ENCODE measurements around the gene GPR160. TPM values are rescaled to one million over a fixed set of nuclear protein-coding genes. Genes with fewer than 3 reads are reported as not detected.

GPR160 gene
- total RNA-seq, 1 donor from 2014 or later: 6.0 TPM

- no peak overlapping the region for H3K27ac Mint-ChIP-seq
- Histone ChIP-seq H4K20me1 (ENCODE audit: low read depth) (no peaks in the 10 kb centered on the region), H2AFZ (replicated peaks) (no peak overlapping the region), H3K36me3 (peaks cover 39% of the 10 kb centered on the region), H3F3A (ENCODE audit: low read depth) (no peaks in the 10 kb centered on the region), H3K79me2 (ENCODE audit: low read depth) (no peaks in the 10 kb centered on the region), H3K9me3 (ENCODE audit: low read depth) (no peaks in the 10 kb centered on the region), H3K9ac (no peak overlapping the region), H3K4me2 (no peak overlapping the region), H3K27ac (no peak overlapping the region), H3K4me1 (no peaks in the 10 kb centered on the region), H3K27me3 (no peaks in the 10 kb centered on the region), H3K4me3 (no peak overlapping the region)
- H3K4me3 Mint-ChIP-seq: no peak overlapping the region
- no peaks in the 10 kb centered on the region for H3K27me3 Mint-ChIP-seq (ENCODE audit: insufficient read depth, low read depth)
- no peaks in the 10 kb centered on the region for H3K4me1 Mint-ChIP-seq
- peaks cover 15% of the 10 kb centered on the region for H3K36me3 Mint-ChIP-seq
- TF ChIP-seq EZH2phosphoT487 (IDR thresholded peaks at IDR 0.05): no peak
- no peak for TF ChIP-seq EZH2 (IDR thresholded peaks at IDR 0.05)
- TF ChIP-seq CTCF (IDR thresholded peaks at IDR 0.05): no peak
- no peaks in the 10 kb centered on the region for H3K9me3 Mint-ChIP-seq
- no peak for DNase-seq (ENCODE audit: low spot score)
These were observed 63.1 kb downstream of the GPR160 start for GRCh38 chr3:170100944-170101343.

DNA sequence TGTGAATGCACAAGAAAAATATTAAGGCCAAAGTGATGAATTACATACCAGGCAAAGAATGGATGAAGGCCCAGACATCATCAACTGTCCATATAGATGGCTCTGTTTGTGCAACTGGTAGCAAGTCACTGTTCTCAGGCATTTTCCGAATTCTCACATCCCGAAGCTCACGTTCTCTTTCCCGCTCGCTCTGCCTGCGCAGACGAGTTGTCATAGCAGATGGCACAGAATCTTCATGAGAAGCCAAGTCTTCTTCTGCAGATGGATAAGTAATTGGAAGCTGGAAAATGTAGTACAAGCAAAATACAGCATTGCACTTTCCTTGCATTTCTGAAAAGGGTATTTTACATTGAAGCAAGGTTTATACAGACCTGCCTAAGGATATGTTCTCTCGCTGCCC is 64.6 kb downstream of the GPR160 start:
- TF ChIP-seq EZH2 (IDR thresholded peaks at IDR 0.05): no peak
- TF ChIP-seq EZH2phosphoT487 (IDR thresholded peaks at IDR 0.05): no peak
- no peak for TF ChIP-seq CTCF (IDR thresholded peaks at IDR 0.05)
- H3K27ac ChIP-seq: no peak overlapping the region

DNA sequence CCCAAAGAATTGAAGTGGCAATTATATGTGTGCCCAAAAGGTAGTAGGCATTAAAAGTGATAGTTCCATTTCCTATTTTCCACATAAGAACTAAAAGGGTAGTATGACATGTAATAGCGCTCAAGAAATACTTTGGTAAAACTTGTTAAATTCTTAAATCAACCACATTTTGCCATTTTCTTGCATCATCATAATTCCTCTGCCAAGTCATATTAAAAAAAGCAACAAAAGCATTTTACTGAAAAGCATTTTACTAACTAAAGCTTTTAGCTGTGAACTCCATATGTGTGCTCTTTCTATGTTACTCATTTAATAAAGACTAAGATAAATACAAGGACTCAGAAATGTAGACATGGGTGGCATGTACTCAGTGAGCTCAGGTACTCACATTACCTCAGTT is 70.1 kb downstream of the GPR160 start:
- TF ChIP-seq EZH2phosphoT487 (IDR thresholded peaks at IDR 0.05) (no peak), EZH2 (IDR thresholded peaks at IDR 0.05) (no peak), CTCF (IDR thresholded peaks at IDR 0.05) (no peak)
- H3K4me1 Mint-ChIP-seq: no peaks in the 10 kb centered on the region
- no peaks in the 10 kb centered on the region for H3K4me1 ChIP-seq
- no peak overlapping the region for H2AFZ ChIP-seq (replicated peaks)
- H3K9me3 ChIP-seq (ENCODE audit: low read depth): no peaks in the 10 kb centered on the region
- no peaks in the 10 kb centered on the region for H3K27me3 ChIP-seq
- H3K36me3 ChIP-seq: peaks cover 15% of the 10 kb centered on the region
- no peaks in the 10 kb centered on the region for H3K79me2 ChIP-seq (ENCODE audit: low read depth)
- H3K9me3 Mint-ChIP-seq: no peaks in the 10 kb centered on the region
- no peak overlapping the region for H3K4me2 ChIP-seq
- H3K27ac ChIP-seq: no peak overlapping the region
- peaks cover 11% of the 10 kb centered on the region for H3K36me3 Mint-ChIP-seq
- no peaks in the 10 kb centered on the region for H3F3A ChIP-seq (ENCODE audit: low read depth)
- no peaks in the 10 kb centered on the region for H4K20me1 ChIP-seq (ENCODE audit: low read depth)
- no peaks in the 10 kb centered on the region for H3K27me3 Mint-ChIP-seq (ENCODE audit: insufficient read depth, low read depth)
- no peak for DNase-seq (ENCODE audit: low spot score)
- H3K27ac Mint-ChIP-seq: no peak overlapping the region
- no peak overlapping the region for H3K9ac ChIP-seq
- H3K4me3 ChIP-seq: no peak overlapping the region
- no peak overlapping the region for H3K4me3 Mint-ChIP-seq

More for the DNA sequence above, 64.6 kb downstream of the GPR160 start:
- Mint-ChIP-seq H3K27me3 (ENCODE audit: insufficient read depth, low read depth) (no peaks in the 10 kb centered on the region), H3K4me1 (no peaks in the 10 kb centered on the region), H3K36me3 (peaks cover 9% of the 10 kb centered on the region), H3K9me3 (no peaks in the 10 kb centered on the region), H3K27ac (no peak overlapping the region), H3K4me3 (no peak overlapping the region)
- no peaks in the 10 kb centered on the region for H3F3A ChIP-seq (ENCODE audit: low read depth)
- H3K9ac ChIP-seq: no peak overlapping the region
- H3K4me3 ChIP-seq: no peak overlapping the region
- no peaks in the 10 kb centered on the region for H3K9me3 ChIP-seq (ENCODE audit: low read depth)
- H3K79me2 ChIP-seq (ENCODE audit: low read depth): no peaks in the 10 kb centered on the region
- H3K36me3 ChIP-seq: peaks cover 29% of the 10 kb centered on the region
- no peak for DNase-seq (ENCODE audit: low spot score)
- H3K4me2 ChIP-seq: no peak overlapping the region
- H3K27me3 ChIP-seq: no peaks in the 10 kb centered on the region
- H3K4me1 ChIP-seq: no peaks in the 10 kb centered on the region
- H4K20me1 ChIP-seq (ENCODE audit: low read depth): no peaks in the 10 kb centered on the region
- H2AFZ ChIP-seq (replicated peaks): no peak overlapping the region

Measured in neural progenitor cell (in vitro differentiated cells).